ENCODE measurements around the gene EMC8.

Gene EMC8

DNA sequence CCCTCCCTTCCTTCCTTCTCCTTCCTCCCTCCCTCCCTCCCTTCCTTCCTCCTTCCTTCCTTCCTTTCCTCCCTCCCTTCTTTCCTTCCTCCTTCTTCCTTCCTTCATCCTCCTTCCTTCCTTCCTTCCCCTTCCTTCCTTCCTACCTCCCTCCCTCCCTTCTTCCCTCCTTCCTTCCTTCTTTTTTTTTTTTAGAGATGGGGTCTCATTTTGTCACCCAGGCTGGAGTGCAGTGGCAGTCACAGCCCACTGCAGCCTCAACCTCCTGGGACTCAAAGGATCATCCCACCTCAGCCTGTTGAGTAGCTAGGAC lies 44.8 kb upstream of the EMC8 start:
- no peak overlapping the region for H3K27ac ChIP-seq
- TF ChIP-seq, protein P1, sequence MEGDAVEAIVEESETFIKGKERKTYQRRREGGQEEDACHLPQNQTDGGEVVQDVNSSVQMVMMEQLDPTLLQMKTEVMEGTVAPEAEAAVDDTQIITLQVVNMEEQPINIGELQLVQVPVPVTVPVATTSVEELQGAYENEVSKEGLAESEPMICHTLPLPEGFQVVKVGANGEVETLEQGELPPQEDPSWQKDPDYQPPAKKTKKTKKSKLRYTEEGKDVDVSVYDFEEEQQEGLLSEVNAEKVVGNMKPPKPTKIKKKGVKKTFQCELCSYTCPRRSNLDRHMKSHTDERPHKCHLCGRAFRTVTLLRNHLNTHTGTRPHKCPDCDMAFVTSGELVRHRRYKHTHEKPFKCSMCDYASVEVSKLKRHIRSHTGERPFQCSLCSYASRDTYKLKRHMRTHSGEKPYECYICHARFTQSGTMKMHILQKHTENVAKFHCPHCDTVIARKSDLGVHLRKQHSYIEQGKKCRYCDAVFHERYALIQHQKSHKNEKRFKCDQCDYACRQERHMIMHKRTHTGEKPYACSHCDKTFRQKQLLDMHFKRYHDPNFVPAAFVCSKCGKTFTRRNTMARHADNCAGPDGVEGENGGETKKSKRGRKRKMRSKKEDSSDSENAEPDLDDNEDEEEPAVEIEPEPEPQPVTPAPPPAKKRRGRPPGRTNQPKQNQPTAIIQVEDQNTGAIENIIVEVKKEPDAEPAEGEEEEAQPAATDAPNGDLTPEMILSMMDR (conservative IDR thresholded peaks at IDR 0.05) = no peak

- TF ChIP-seq, protein P1 (conservative IDR thresholded peaks at IDR 0.05) = no peak
- no peak overlapping the region for H3K27ac ChIP-seq
Observed at GRCh38 chr16:85843471-85844168, 44.3 kb upstream of the EMC8 start.

DNA sequence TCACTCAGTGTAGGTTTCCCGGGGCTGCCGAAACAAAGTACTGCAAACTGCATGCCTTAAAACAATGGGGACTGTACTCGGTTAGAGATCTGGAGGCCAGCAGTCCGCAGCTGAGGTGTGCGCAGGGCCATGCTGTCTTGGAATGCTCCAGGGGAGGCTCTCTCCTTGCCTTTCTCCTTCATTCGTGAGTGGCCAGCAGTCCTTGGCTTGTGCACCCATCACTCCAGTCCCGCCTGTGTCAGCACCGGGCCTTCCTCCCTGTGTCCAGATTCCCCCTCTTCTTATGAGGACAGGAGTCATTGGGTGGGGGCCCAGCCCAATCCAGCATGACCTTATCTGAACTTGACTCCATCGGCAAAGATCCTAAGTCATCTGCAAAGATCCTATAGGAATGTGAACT lies 43.5 kb upstream of the EMC8 start:
- H3K27ac ChIP-seq = no peak overlapping the region
- TF ChIP-seq, protein P1 (conservative IDR thresholded peaks at IDR 0.05) = no peak

DNA sequence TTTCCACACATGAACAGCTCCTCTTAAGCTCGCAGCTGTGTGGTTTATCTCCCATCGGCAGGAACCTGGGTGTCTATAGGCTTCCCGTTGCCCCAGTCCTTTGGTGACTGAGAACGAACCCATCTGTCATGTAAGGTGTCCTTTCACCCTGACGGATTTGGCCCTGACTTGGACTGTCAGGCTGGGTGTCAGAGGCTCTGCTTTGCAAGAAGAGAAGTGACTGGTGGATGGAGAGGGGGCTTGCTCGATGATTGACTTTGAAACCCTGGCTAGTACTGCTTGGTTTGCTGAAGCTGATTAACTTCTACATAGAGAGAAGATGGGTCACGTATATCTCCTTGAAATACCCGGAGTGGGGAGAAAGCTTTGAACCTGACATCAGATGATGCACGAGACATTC lies 43.1 kb upstream of the EMC8 start:
- TF ChIP-seq, protein P1 (conservative IDR thresholded peaks at IDR 0.05) = no peak
- no peak overlapping the region for H3K27ac ChIP-seq

GRCh38 chr16:85840801-85841200 lies 41.5 kb upstream of the EMC8 start:
- H3K27ac ChIP-seq = no peak overlapping the region
- TF ChIP-seq, protein P1 (conservative IDR thresholded peaks at IDR 0.05) = no peak

GRCh38 chr16:85840395-85840794 lies 41.1 kb upstream of the EMC8 start:
- H3K27ac ChIP-seq = no peak overlapping the region
- TF ChIP-seq, protein P1 (conservative IDR thresholded peaks at IDR 0.05) = no peak

DNA sequence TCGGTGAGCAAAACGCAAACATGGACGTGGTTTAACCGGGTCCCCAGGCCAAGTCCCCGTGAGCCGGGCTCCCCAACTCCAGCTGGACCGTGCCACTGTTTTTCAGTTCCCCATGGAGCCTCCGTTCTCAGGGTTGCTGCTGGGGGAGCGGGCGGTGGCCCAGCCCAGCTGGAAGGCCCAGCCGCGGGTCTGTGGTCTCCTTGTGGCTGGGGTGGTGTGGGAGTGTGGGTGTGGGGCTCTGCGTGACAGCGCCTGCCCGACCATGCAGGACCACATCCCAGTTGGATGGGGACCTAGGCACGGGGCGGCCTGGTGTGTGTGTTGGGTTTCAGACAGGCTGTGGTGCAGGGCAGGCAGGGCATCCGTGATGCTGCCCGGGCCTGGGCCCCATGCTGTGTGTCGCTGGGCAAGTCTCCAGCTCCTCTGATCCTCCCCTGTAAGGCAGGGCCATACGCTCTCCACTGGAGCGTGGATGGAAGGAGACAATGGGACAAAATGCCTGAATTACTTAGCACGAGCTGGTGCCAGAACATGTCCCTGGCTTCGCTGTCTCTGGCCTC lies 40.4 kb upstream of the EMC8 start:
- TF ChIP-seq, protein P1 (conservative IDR thresholded peaks at IDR 0.05) = no peak
- no peak overlapping the region for H3K27ac ChIP-seq
